Measurements from ENCODE around the gene SCG5.

SCG5 gene

GRCh38 chr15:32729700-32730395 lies 88.3 kb downstream of the SCG5 start:
- DNase-seq = no peak

- DNase-seq = peak; percentile 3
Observed at GRCh38 chr15:32730677-32731654, 89.5 kb downstream of the SCG5 start.

GRCh38 chr15:32732574-32733157 lies 91.2 kb downstream of the SCG5 start:
- no peak for DNase-seq

- DNase-seq = no peak
Observed at GRCh38 chr15:32733281-32733680, 91.8 kb downstream of the SCG5 start.

GRCh38 chr15:32735989-32736700 lies 94.6 kb downstream of the SCG5 start:
- DNase-seq = no peak

GRCh38 chr15:32736701-32737061 lies 95.2 kb downstream of the SCG5 start:
- no peak for DNase-seq

GRCh38 chr15:32737304-32737703 lies 95.8 kb downstream of the SCG5 start:
- no peak for DNase-seq

- no peak for DNase-seq
Observed at GRCh38 chr15:32738666-32739065, 97.2 kb downstream of the SCG5 start.

- no peak for DNase-seq
Observed at GRCh38 chr15:32739522-32740063, 98.1 kb downstream of the SCG5 start.

- DNase-seq = no peak
Observed at GRCh38 chr15:32743411-32744140, 102.1 kb downstream of the SCG5 start.

- DNase-seq = no peak
Observed at GRCh38 chr15:32746116-32746857, 104.8 kb downstream of the SCG5 start.
